ENCODE data around the gene TNS3. TPM values are rescaled to one million over a fixed set of nuclear protein-coding genes. Genes with fewer than 3 reads are reported as not detected.

Gene TNS3
- total and polyA plus RNA-seq, 10 of the 15 experiments (the other 5 are each of a cell fraction or from before 2014, with no cell fraction given), result 0.27 to 2.7 (median 0.79) TPM

- no peak for FAIRE-seq
- no peak for TF ChIP-seq JUND (IDR thresholded peaks at IDR 0.05; ENCODE audit: low read depth, low read length)
- TF ChIP-seq NFIC (IDR thresholded peaks at IDR 0.05; ENCODE audit: low read depth, low read length), result no peak
- no peak for TF ChIP-seq ELK1 (IDR thresholded peaks at IDR 0.05; ENCODE audit: low read depth, low read length)
- TF ChIP-seq SP1 (IDR thresholded peaks at IDR 0.05; ENCODE audit: low read depth, low read length), result no peak
- TF ChIP-seq ZZZ3 (IDR thresholded peaks at IDR 0.05; ENCODE audit: control insufficient read depth, insufficient read length, low read depth), result no peak
- TF ChIP-seq BMI1 (IDR thresholded peaks at IDR 0.05; ENCODE audit: borderline replicate concordance), result no peak
- 28% methylated on average over 14 of the region's 14 CpGs for WGBS (ENCODE audit: insufficient coverage, insufficient replicate concordance, low lambda C conversion rate, missing lambda C conversion rate)
- H3K27me3 ChIP-seq (replicated peaks in 1 of 2; ENCODE audit: control insufficient read depth in 2 of 2, insufficient read depth in 2 of 2, low read length in 1 of 2), result peaks cover 0 to 2% of the 10 kb centered on the region in 2 experiments; a peak in 2 of 4 replicates
- no peaks in the 10 kb centered on the region for H4K20me1 ChIP-seq (ENCODE audit: control insufficient read depth, insufficient read depth)
- ChIA-PET SMC1A (ENCODE audit: uncharacterized antibody, unreplicated experiment) (no interaction called here), RAD21 (ENCODE audit: unreplicated experiment) (no interaction called here), CTCF (no interaction called here), POLR2A (no interaction called here)
- intact Hi-C loops (cut with micrococcal nuclease; ENCODE audit: unreplicated experiment) (no loop called here), in situ Hi-C loops (cut with MboI) (no loop called here)
- DNase-seq (ENCODE audit: low read depth, low spot score), result no peak
- H3K4me1 ChIP-seq (ENCODE audit: control insufficient read depth, insufficient read depth, low read length), result no peaks in the 10 kb centered on the region
- H3K9ac ChIP-seq (ENCODE audit: control insufficient read depth, insufficient read depth, low read length), result no peak overlapping the region
- no peak for ATAC-seq
- H3K9me3 ChIP-seq (replicated peaks; ENCODE audit: control insufficient read depth, insufficient read depth, low read length), result no peaks in the 10 kb centered on the region
- H3K36me3 ChIP-seq (ENCODE audit: control insufficient read depth in 2 of 2, insufficient read depth in 2 of 2, low read length in 1 of 2), result no peaks in the 10 kb centered on the region
- H3K4me2 ChIP-seq (ENCODE audit: control insufficient read depth, insufficient read depth), result no peak overlapping the region
- H3K79me2 ChIP-seq (ENCODE audit: control insufficient read depth, insufficient read depth, low read length), result no peaks in the 10 kb centered on the region
- H3K4me3 ChIP-seq, result no peak overlapping the region
- H3K27ac ChIP-seq (ENCODE audit: control insufficient read depth, insufficient read depth), result no peak overlapping the region
- no peak overlapping the region for H2AFZ ChIP-seq (ENCODE audit: control insufficient read depth, low read depth, low read length)
- BruUV-seq (replicated peaks), result no TSS peak
Observed at GRCh38 chr7:47506382-47507339, 75.2 kb downstream of the TNS3 start.

All from GM12878 (cell line).